GM12892 (cell line): ENCODE data around the gene KCNK5.
A peak's percentile ranks its signal among the peaks of the same experiment; 100 is the strongest.

Experiments
- DNase-seq: peaks from one replicate; pipeline ENCODE4 v3.0.0; 2011; ENCODE audit not compliant: insufficient read length
- FAIRE-seq: peaks from 2 replicates; lab custom pipeline; 2011; peaks lifted over from hg19 to GRCh38; lab: Jason Lieb, UNC
- POLR2A ChIP-seq: IDR thresholded peaks from 2 replicates; pipeline ENCODE4 v1.6.1; 2011; ENCODE audit warnings: low read depth, low read length, control low read depth
- POLR2AphosphoS5 ChIP-seq: IDR thresholded peaks from 2 replicates; pipeline ENCODE4 v1.6.1; 2011; ENCODE audit warnings: low read depth, low read length, control low read depth
- TAF1 ChIP-seq: IDR thresholded peaks from 2 replicates; pipeline ENCODE4 v1.6.1; 2011; ENCODE audit warnings: low read depth, mild to moderate bottlenecking, control low read depth, low read length, borderline replicate concordance

KCNK5 gene

GRCh38 chr6:39193201-39193791, 36.0 kb downstream of the KCNK5 start:
- DNase-seq, result no peak
- TF ChIP-seq POLR2A, result no peak
- no peak for FAIRE-seq

- TF ChIP-seq POLR2AphosphoS5, result no peak
- no peak for TF ChIP-seq TAF1
- DNase-seq (no peak), FAIRE-seq (no peak)
Measured at GRCh38 chr6:39192736-39193135, 36.5 kb downstream of the KCNK5 start.

- no peak for TF ChIP-seq TAF1
- no peak for TF ChIP-seq POLR2A
- TF ChIP-seq POLR2AphosphoS5, result no peak
- no peak for FAIRE-seq
- no peak for DNase-seq
Measured at GRCh38 chr6:39191236-39191930, 37.9 kb downstream of the KCNK5 start.

- FAIRE-seq (no peak), DNase-seq (no peak)
- TF ChIP-seq POLR2A (no peak), TAF1 (no peak), POLR2AphosphoS5 (no peak)
Measured at GRCh38 chr6:39190545-39191235, 38.6 kb downstream of the KCNK5 start.

DNA sequence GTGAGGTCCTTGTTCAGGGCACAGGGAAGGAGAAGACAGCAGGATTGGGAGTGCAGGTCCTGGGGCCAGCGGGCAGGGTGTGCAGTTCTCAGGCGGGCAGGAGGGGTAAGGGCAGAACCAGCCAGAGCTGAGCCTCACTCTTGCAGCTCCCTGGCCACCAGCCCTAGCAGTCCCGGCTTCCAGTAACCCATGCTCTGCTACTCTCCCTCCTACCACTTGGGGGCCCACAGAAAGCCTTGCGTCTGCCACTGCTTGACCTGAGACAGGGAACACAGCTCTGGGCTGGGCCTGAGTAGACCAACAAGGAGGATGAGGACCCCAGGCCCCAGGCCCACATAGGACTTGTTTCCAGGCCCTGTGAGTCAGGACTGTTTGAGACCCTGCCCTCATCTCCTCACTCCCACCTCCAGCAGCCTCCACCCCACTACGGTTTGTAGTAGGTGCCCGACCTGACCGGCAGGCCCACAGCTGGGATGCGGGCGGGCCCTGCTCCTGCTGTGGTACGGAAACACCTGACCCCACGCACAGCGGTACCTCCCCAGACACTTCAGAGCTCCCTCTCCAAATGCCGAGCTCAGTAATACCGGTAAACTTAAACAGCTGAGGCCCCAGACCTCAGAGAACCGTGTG, 39.2 kb downstream of the KCNK5 start:
- peak; percentile 48 for DNase-seq
- peak; percentile 69 for FAIRE-seq
- no peak for TF ChIP-seq POLR2AphosphoS5
- no peak for TF ChIP-seq TAF1
- TF ChIP-seq POLR2A, result no peak

GRCh38 chr6:39189131-39189530, 40.1 kb downstream of the KCNK5 start:
- no peak for TF ChIP-seq POLR2AphosphoS5
- no peak for TF ChIP-seq POLR2A
- no peak for TF ChIP-seq TAF1
- FAIRE-seq (no peak), DNase-seq (no peak)

GRCh38 chr6:39188571-39188970, 40.7 kb downstream of the KCNK5 start:
- FAIRE-seq (no peak), DNase-seq (no peak)
- TF ChIP-seq POLR2A (no peak), TAF1 (no peak), POLR2AphosphoS5 (no peak)

GRCh38 chr6:39188098-39188450, 41.2 kb downstream of the KCNK5 start:
- DNase-seq (no peak), FAIRE-seq (no peak)
- no peak for TF ChIP-seq POLR2A
- no peak for TF ChIP-seq TAF1
- no peak for TF ChIP-seq POLR2AphosphoS5

DNA sequence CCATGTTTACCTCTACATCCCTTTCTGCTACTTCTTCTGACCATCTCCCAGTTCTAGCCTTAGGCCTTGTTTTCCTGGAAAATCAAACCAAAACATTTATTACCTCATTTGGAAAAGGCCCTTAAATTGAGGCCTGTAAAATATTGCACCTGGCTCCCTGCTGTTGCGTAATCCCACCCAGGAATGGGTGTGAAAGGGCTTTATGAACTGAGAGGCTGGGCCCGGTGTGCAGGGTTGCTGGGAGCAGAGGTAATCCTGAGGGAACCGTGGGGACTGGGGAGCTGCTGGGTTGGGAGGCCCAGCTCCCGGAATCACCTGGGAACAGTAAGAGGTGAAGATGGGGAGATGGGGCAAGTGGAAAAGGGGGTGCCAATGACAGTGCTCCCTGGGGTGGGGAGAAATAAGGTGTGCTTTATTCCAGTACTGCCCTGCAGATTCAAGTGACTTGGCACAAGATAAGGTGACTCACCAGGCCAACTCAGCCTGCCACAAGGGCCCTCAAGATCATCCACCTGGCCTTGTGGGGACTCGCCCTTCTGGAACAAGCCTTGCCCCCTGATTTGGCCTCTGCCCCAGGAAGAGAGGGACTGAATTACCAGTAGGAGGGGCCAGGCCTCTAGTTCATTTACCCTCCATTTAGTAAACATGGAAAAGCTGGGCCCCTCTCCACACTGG, 44.2 kb downstream of the KCNK5 start:
- no peak for TF ChIP-seq TAF1
- FAIRE-seq, result no peak
- no peak for DNase-seq

DNA sequence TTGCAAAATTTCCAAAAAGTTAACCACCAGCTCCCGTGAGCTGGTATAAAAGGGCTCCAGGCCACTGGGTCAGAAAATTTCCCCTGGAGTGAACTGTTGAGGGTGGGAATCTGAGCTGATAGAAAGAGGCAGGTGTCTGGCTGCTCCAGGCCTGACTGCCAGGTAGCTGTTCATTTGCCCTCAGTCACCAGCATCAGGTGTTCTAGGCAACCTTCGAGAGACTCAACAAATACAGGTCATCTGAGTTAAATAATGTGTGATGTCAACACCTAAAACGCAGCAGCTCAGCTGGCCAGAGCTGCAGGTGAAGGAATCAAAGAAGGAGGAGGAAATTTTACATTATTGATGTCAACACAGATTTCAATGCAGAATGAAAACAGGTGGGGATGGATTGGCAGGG, 46.7 kb downstream of the KCNK5 start:
- FAIRE-seq (no peak), DNase-seq (no peak)
- TF ChIP-seq POLR2AphosphoS5, result no peak
- no peak for TF ChIP-seq POLR2A
- no peak for TF ChIP-seq TAF1

- TF ChIP-seq POLR2A (no peak), TAF1 (no peak), POLR2AphosphoS5 (no peak)
- DNase-seq (no peak), FAIRE-seq (no peak)
Measured at GRCh38 chr6:39181826-39182225, 47.4 kb downstream of the KCNK5 start.
